Liver (tissue), 9 donors: Measurements from ENCODE around the gene DKKL1. TPM values are rescaled to one million over a fixed set of nuclear protein-coding genes. Genes with fewer than 3 reads are reported as not detected.

Experiments used
- DNase-seq: peaks from one replicate; pipeline ENCODE4 v3.0.0-alpha.2; 2017; ENCODE audit warnings: low spot score
- H3K27ac ChIP-seq, 2 donors: one replicate each; pipeline ENCODE4 v1.7.0; 2013; ENCODE audit warnings: inconsistent platforms in 2 of 2, low read length in 2 of 2, control low read depth in 1 of 2, low read depth in 1 of 2, mild to moderate bottlenecking in 1 of 2
- H3K27me3 ChIP-seq, 4 donors: one replicate each; pipeline versions ENCODE4 v1.6.1 to v1.7.0; 2013; ENCODE audit warnings: low read length in 3 of 4, inconsistent platforms in 1 of 4, mild to moderate bottlenecking in 1 of 4, moderate library complexity in 1 of 4; ENCODE audit not compliant: control insufficient read depth in 4 of 4, insufficient read depth in 4 of 4
- H3K36me3 ChIP-seq, 4 donors: one replicate each; pipeline versions ENCODE4 v1.6.1 to v1.7.0; 2013; ENCODE audit warnings: low read length in 3 of 4, mild to moderate bottlenecking in 3 of 4, low read depth in 1 of 4, moderate library complexity in 1 of 4; ENCODE audit not compliant: control insufficient read depth in 4 of 4, insufficient read depth in 3 of 4
- H3K4me1 ChIP-seq, 4 donors: one replicate each; pipeline versions ENCODE4 v1.6.1 to v1.7.0; 2013; ENCODE audit warnings: low read length in 3 of 4, mild to moderate bottlenecking in 3 of 4, moderate library complexity in 1 of 4; ENCODE audit not compliant: control insufficient read depth in 4 of 4, insufficient read depth in 4 of 4
- H3K4me3 ChIP-seq, 3 donors: one replicate each; pipeline versions ENCODE4 v1.6.1 to v1.7.0; 2013; ENCODE audit warnings: low read length in 3 of 3, control low read depth in 1 of 3, low read depth in 1 of 3, mild to moderate bottlenecking in 1 of 3
- H3K9ac ChIP-seq, 2 donors: one replicate each; pipeline ENCODE4 v1.7.0; 2013; ENCODE audit warnings: low read length in 2 of 2, mild to moderate bottlenecking in 2 of 2, moderate library complexity in 2 of 2, control low read depth in 1 of 2, low read depth in 1 of 2
- H3K9me3 ChIP-seq, 4 donors: one replicate each; pipeline versions ENCODE4 v1.6.1 to v1.7.0; 2013; ENCODE audit warnings: low read length in 3 of 4; ENCODE audit not compliant: control insufficient read depth in 4 of 4
- ATF3 ChIP-seq: IDR thresholded peaks from 2 replicates; pipeline ENCODE4 v1.6.1; 2016; ENCODE audit warnings: antibody characterized with exemption
- CTCF ChIP-seq: fragments of 150-350 bp; IDR thresholded peaks from 2 replicates; pipeline ENCODE4 v1.5.1; 2017; ENCODE audit warnings: improper control_type of control experiment, low read depth, low read length; ENCODE audit not compliant: missing input control
- FOXA1 ChIP-seq: IDR thresholded peaks from 2 replicates; pipeline ENCODE4 v1.6.1; 2016; ENCODE audit warnings: antibody characterized with exemption
- FOXA2 ChIP-seq: IDR thresholded peaks from 2 replicates; pipeline ENCODE4 v1.6.1; 2016; ENCODE audit warnings: antibody characterized with exemption
- GABPA ChIP-seq, 2 donors: IDR thresholded peaks in 1 of 2; conservative IDR thresholded peaks in 1 of 2; 2 replicates each; pipeline ENCODE4 v1.6.1; 2016; ENCODE audit warnings: antibody characterized with exemption in 2 of 2, mild to moderate bottlenecking in 1 of 2, moderate library complexity in 1 of 2
- HNF4A ChIP-seq, 2 donors: conservative IDR thresholded peaks; 2 replicates each; pipeline ENCODE4 v1.6.1; 2016; ENCODE audit warnings: antibody characterized with exemption in 2 of 2, mild to moderate bottlenecking in 2 of 2
- JUND ChIP-seq, 2 donors: IDR thresholded peaks; 2 replicates each; pipeline ENCODE4 v1.6.1; 2016; ENCODE audit warnings: antibody characterized with exemption in 2 of 2
- RAD21 ChIP-seq, 2 donors: IDR thresholded peaks; 2 replicates each; pipeline ENCODE4 v1.6.1; 2016; ENCODE audit warnings: antibody characterized with exemption in 2 of 2, mild to moderate bottlenecking in 2 of 2
- REST ChIP-seq: IDR thresholded peaks from 2 replicates; pipeline ENCODE4 v1.6.1; 2016; ENCODE audit warnings: antibody characterized with exemption, mild to moderate bottlenecking
- RXRA ChIP-seq, 2 donors: IDR thresholded peaks; 2 replicates each; pipeline ENCODE4 v1.6.1; 2017 to 2018; ENCODE audit warnings: antibody characterized with exemption in 2 of 2, mild to moderate bottlenecking in 1 of 2
- SP1 ChIP-seq: IDR thresholded peaks from 2 replicates; pipeline ENCODE4 v1.6.1; 2018; ENCODE audit warnings: antibody characterized with exemption, mild to moderate bottlenecking
- TAF1 ChIP-seq: conservative IDR thresholded peaks from 2 replicates; pipeline ENCODE4 v1.6.1; 2016; ENCODE audit warnings: antibody characterized with exemption, mild to moderate bottlenecking
- YY1 ChIP-seq: IDR thresholded peaks from 2 replicates; pipeline ENCODE4 v1.6.1; 2016; ENCODE audit warnings: antibody characterized with exemption, mild to moderate bottlenecking
- ZBTB33 ChIP-seq: IDR thresholded peaks from 2 replicates; pipeline ENCODE4 v1.6.1; 2016; ENCODE audit warnings: antibody characterized with exemption
- WGBS: extraction: QIAGEN DNeasy Blood & Tissue Kit; methylation state at CpG from one replicate; pipeline ENCODE4 v1.1.7; 2013; 5-methylcytosine and 5-hydroxymethylcytosine counted together
- polyA plus RNA-seq, 2 donors: library from polyadenylated mRNA; stranded (reverse) in 1 of 2; unstranded in 1 of 2; fragments of 200-250 nt in 1 of 2; fragments of >200 nt in 1 of 2; fragmentation: Nextera tagmentation in 1 of 2; extraction: Ambion mirVana in 1 of 2; gene quantifications; one replicate each; pipeline versions ENCODE4 v1.2.1 to v1.2.3, GENCODE V29; 2013 to 2015
- total RNA-seq, 2 donors: library from RNA; depleted of rRNA; stranded (reverse); fragments of >200 nt; gene quantifications; one replicate each; pipeline ENCODE4 v1.2.3, GENCODE V29; 2014
- donor health status: healthy.
- donor health status: healthy.
- donor health status: healthy.
- donor health status: healthy.
- donor health status: healthy.

DKKL1 gene
- total and polyA plus RNA-seq, 4 donors, result 0.14 to 0.16 TPM; not detected in 2

- Histone ChIP-seq H3K9ac (no peak overlapping the region), H3K27ac (no peak overlapping the region), H3K9me3 (peaks cover 0 to 2% (median under 1%) of the 10 kb centered on the region in 4 donors), H3K36me3 (no peaks in the 10 kb centered on the region), H3K4me1 (no peaks in the 10 kb centered on the region), H3K4me3 (no peak overlapping the region), H3K27me3 (no peaks in the 10 kb centered on the region)
- 85% methylated on average over 3 of the region's 3 CpGs for WGBS
- DNase-seq, result no peak
- no peak for TF ChIP-seq RXRA (IDR thresholded peaks at IDR 0.05)
Observed at GRCh38 chr19:49378512-49378911, 14.8 kb downstream of the DKKL1 start.

- Histone ChIP-seq H3K4me3 (no peak overlapping the region), H3K36me3 (no peaks in the 10 kb centered on the region), H3K27ac (no peak overlapping the region), H3K27me3 (no peaks in the 10 kb centered on the region), H3K9me3 (peaks cover 0 to 2% (median under 1%) of the 10 kb centered on the region in 4 donors), H3K9ac (no peak overlapping the region), H3K4me1 (no peaks in the 10 kb centered on the region)
- no peak for DNase-seq
- no peak for TF ChIP-seq FOXA2
- no peak for TF ChIP-seq YY1
- no peak for TF ChIP-seq TAF1
- no peak for TF ChIP-seq JUND (IDR thresholded peaks at IDR 0.05)
- no peak for TF ChIP-seq CTCF
- no peak for TF ChIP-seq RAD21 (IDR thresholded peaks at IDR 0.05)
- TF ChIP-seq GABPA (IDR thresholded peaks at IDR 0.05 in 1 of 2, conservative IDR thresholded peaks at IDR 0.05 in 1 of 2), result no peak
- no peak for TF ChIP-seq FOXA1
- TF ChIP-seq SP1, result no peak
- no peak for TF ChIP-seq HNF4A (conservative IDR thresholded peaks at IDR 0.05)
- no peak for TF ChIP-seq ZBTB33
- no peak for TF ChIP-seq RXRA (IDR thresholded peaks at IDR 0.05)
- no peak for TF ChIP-seq ATF3
- WGBS, result 98% methylated on average over 3 of the region's 3 CpGs
Observed at GRCh38 chr19:49380391-49380790, 16.7 kb downstream of the DKKL1 start.

GRCh38 chr19:49382639-49383038 lies 19.0 kb downstream of the DKKL1 start:
- Histone ChIP-seq H3K27ac (no peak overlapping the region), H3K4me1 (no peaks in the 10 kb centered on the region), H3K27me3 (no peaks in the 10 kb centered on the region), H3K9me3 (peaks cover 0 to 2% (median under 1%) of the 10 kb centered on the region in 4 donors), H3K4me3 (no peak overlapping the region), H3K36me3 (no peaks in the 10 kb centered on the region), H3K9ac (no peak overlapping the region)
- DNase-seq, result no peak
- WGBS, result 95% methylated on average over 5 of the region's 5 CpGs
- TF ChIP-seq CTCF, result no peak
- no peak for TF ChIP-seq GABPA (IDR thresholded peaks at IDR 0.05 in 1 of 2, conservative IDR thresholded peaks at IDR 0.05 in 1 of 2)
- no peak for TF ChIP-seq REST
- no peak for TF ChIP-seq SP1
- TF ChIP-seq TAF1, result no peak
- TF ChIP-seq HNF4A (conservative IDR thresholded peaks at IDR 0.05), result no peak
- TF ChIP-seq FOXA2, result no peak
